ENCODE results near the gene KCMF1. TPM values are rescaled to one million over a fixed set of nuclear protein-coding genes. Genes with fewer than 3 reads are reported as not detected.
A peak's percentile ranks its signal among the peaks of the same experiment; 100 is the strongest.

The KCMF1 gene
- total and polyA plus RNA-seq, 2 of the 13 experiments (the other 11 are each of a cell fraction or from before 2014, with no cell fraction given) = 62.1 to 116 TPM

DNA sequence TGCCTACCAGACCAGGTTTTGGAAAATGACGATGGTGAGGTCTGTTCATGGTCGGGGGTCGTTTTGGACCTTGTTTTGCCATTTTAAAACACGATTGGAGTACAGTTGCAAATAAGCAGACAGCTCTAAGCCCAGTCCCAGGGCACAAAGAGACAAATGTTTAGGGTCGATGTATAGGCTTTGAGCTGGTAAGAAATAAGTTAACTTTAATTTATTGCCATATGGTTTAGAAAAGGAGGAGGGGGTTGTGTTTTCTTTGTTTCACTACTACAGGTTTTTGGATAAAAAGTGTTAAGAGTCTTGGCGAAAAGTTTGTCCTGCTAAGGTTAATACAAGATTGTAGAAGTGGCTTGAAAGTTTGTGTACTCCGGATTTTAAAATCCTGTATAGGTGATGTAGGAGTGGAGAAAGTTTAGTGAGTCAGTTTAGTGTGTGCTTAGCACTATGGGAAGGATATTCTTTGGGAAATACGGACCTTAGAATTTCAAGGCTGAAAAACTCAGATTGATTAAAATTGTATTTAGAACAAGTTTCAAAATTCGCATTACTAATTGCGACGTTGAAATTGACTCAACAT, 1.3 kb downstream of the KCMF1 start (continued):
- TF ChIP-seq, protein P1, sequence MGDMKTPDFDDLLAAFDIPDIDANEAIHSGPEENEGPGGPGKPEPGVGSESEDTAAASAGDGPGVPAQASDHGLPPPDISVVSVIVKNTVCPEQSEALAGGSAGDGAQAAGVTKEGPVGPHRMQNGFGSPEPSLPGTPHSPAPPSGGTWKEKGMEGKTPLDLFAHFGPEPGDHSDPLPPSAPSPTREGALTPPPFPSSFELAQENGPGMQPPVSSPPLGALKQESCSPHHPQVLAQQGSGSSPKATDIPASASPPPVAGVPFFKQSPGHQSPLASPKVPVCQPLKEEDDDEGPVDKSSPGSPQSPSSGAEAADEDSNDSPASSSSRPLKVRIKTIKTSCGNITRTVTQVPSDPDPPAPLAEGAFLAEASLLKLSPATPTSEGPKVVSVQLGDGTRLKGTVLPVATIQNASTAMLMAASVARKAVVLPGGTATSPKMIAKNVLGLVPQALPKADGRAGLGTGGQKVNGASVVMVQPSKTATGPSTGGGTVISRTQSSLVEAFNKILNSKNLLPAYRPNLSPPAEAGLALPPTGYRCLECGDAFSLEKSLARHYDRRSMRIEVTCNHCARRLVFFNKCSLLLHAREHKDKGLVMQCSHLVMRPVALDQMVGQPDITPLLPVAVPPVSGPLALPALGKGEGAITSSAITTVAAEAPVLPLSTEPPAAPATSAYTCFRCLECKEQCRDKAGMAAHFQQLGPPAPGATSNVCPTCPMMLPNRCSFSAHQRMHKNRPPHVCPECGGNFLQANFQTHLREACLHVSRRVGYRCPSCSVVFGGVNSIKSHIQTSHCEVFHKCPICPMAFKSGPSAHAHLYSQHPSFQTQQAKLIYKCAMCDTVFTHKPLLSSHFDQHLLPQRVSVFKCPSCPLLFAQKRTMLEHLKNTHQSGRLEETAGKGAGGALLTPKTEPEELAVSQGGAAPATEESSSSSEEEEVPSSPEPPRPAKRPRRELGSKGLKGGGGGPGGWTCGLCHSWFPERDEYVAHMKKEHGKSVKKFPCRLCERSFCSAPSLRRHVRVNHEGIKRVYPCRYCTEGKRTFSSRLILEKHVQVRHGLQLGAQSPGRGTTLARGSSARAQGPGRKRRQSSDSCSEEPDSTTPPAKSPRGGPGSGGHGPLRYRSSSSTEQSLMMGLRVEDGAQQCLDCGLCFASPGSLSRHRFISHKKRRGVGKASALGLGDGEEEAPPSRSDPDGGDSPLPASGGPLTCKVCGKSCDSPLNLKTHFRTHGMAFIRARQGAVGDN (CRISPR knock-in tag; IDR thresholded peaks at IDR 0.05) = peak; percentile 3; the same call in 1 of the 2 replicates
- TF ChIP-seq NBN (conservative IDR thresholded peaks at IDR 0.05) (no peak), ASH2L (IDR thresholded peaks at IDR 0.05; ENCODE audit: insufficient read length, low read depth, low read length) (peak; percentile 19), LCORL (IDR thresholded peaks at IDR 0.05) (no peak), LCORL (CRISPR knock-in tag; IDR thresholded peaks at IDR 0.05) (0 out of 2 replicates have a peak, but pooled peaks have one; percentile 31), ETV5 (CRISPR knock-in tag; IDR thresholded peaks at IDR 0.05; ENCODE audit: borderline replicate concordance) (no peak), ZMYM4 (CRISPR knock-in tag; IDR thresholded peaks at IDR 0.05) (peak; percentile 3; the same call in 1 of the 2 replicates), PAX8 (CRISPR knock-in tag; IDR thresholded peaks at IDR 0.05; ENCODE audit: borderline replicate concordance) (no peak), MIER2 (CRISPR knock-in tag; IDR thresholded peaks at IDR 0.05) (0 out of 2 replicates have a peak, but pooled peaks have one; percentile 24), SIX4 (CRISPR knock-in tag; IDR thresholded peaks at IDR 0.05) (no peak), KAT8 (CRISPR knock-in tag; IDR thresholded peaks at IDR 0.05) (peak; percentile 16; the same call in 1 of the 2 replicates), JUN (CRISPR knock-in tag; IDR thresholded peaks at IDR 0.05) (no peak), GABPA (IDR thresholded peaks at IDR 0.05; ENCODE audit: low read depth, low read length) (no peak), GABPA (CRISPR knock-in tag; IDR thresholded peaks at IDR 0.05; ENCODE audit: low read depth) (no peak), ZNF792 (CRISPR knock-in tag; IDR thresholded peaks at IDR 0.05) (no peak), ZNF766 (CRISPR knock-in tag; IDR thresholded peaks at IDR 0.05; ENCODE audit: borderline replicate concordance) (0 out of 2 replicates have a peak, but pooled peaks have one; percentile 8), FOXK1 (CRISPR knock-in tag; IDR thresholded peaks at IDR 0.05; ENCODE audit: borderline replicate concordance, low read depth) (0 out of 2 replicates have a peak, but pooled peaks have one; percentile 18), HOXD1 (CRISPR knock-in tag; IDR thresholded peaks at IDR 0.05) (0 out of 2 replicates have a peak, but pooled peaks have one; percentile 2)
- TF ChIP-seq, protein P2, sequence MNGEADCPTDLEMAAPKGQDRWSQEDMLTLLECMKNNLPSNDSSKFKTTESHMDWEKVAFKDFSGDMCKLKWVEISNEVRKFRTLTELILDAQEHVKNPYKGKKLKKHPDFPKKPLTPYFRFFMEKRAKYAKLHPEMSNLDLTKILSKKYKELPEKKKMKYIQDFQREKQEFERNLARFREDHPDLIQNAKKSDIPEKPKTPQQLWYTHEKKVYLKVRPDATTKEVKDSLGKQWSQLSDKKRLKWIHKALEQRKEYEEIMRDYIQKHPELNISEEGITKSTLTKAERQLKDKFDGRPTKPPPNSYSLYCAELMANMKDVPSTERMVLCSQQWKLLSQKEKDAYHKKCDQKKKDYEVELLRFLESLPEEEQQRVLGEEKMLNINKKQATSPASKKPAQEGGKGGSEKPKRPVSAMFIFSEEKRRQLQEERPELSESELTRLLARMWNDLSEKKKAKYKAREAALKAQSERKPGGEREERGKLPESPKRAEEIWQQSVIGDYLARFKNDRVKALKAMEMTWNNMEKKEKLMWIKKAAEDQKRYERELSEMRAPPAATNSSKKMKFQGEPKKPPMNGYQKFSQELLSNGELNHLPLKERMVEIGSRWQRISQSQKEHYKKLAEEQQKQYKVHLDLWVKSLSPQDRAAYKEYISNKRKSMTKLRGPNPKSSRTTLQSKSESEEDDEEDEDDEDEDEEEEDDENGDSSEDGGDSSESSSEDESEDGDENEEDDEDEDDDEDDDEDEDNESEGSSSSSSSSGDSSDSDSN (CRISPR knock-in tag; IDR thresholded peaks at IDR 0.05) = 0 out of 2 replicates have a peak, but pooled peaks have one; percentile 0
- TF ChIP-seq, protein P3, sequence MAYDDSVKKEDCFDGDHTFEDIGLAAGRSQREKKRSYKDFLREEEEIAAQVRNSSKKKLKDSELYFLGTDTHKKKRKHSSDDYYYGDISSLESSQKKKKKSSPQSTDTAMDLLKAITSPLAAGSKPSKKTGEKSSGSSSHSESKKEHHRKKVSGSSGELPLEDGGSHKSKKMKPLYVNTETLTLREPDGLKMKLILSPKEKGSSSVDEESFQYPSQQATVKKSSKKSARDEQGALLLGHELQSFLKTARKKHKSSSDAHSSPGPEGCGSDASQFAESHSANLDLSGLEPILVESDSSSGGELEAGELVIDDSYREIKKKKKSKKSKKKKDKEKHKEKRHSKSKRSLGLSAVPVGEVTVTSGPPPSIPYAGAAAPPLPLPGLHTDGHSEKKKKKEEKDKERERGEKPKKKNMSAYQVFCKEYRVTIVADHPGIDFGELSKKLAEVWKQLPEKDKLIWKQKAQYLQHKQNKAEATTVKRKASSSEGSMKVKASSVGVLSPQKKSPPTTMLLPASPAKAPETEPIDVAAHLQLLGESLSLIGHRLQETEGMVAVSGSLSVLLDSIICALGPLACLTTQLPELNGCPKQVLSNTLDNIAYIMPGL (CRISPR knock-in tag; IDR thresholded peaks at IDR 0.05; ENCODE audit: borderline replicate concordance in 1 of 2, low read depth in 1 of 2) = peak; percentile 7 to 12; a peak in 1 of 4 replicates
- TF ChIP-seq, protein P4, sequence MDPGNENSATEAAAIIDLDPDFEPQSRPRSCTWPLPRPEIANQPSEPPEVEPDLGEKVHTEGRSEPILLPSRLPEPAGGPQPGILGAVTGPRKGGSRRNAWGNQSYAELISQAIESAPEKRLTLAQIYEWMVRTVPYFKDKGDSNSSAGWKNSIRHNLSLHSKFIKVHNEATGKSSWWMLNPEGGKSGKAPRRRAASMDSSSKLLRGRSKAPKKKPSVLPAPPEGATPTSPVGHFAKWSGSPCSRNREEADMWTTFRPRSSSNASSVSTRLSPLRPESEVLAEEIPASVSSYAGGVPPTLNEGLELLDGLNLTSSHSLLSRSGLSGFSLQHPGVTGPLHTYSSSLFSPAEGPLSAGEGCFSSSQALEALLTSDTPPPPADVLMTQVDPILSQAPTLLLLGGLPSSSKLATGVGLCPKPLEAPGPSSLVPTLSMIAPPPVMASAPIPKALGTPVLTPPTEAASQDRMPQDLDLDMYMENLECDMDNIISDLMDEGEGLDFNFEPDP (CRISPR knock-in tag; conservative IDR thresholded peaks at IDR 0.05) = 0 out of 2 replicates have a peak, but pooled peaks have one; percentile 69
